ENCODE measurements around the gene ITLN1.

The ITLN1 gene

GRCh38 chr1:160860840-160861505, 24.0 kb downstream of the ITLN1 start:
- no peak overlapping the region for H3K4me3 ChIP-seq
- H3K27ac ChIP-seq, result peak overlapping the region in 2 of 21 experiments; percentile 44 to 57

GRCh38 chr1:160859166-160859565, 25.8 kb downstream of the ITLN1 start:
- Histone ChIP-seq H3K27ac (no peak overlapping the region), H3K4me3 (no peak overlapping the region)

- H3K27ac ChIP-seq, result peak overlapping the region in 1 of 21 experiments; percentile 6
- H3K4me3 ChIP-seq, result no peak overlapping the region
These were observed 26.5 kb downstream of the ITLN1 start for GRCh38 chr1:160858507-160858906.

GRCh38 chr1:160858097-160858496, 26.9 kb downstream of the ITLN1 start:
- Histone ChIP-seq H3K4me3 (no peak overlapping the region), H3K27ac (peak overlapping the region in 1 of 21 experiments; percentile 6)

- Histone ChIP-seq H3K27ac (peak overlapping the region in 2 of 21 experiments; percentile 23 to 72), H3K4me3 (no peak overlapping the region)
These were observed 29.6 kb downstream of the ITLN1 start for GRCh38 chr1:160855181-160855981.

- Histone ChIP-seq H3K27ac (no peak overlapping the region), H3K4me3 (no peak overlapping the region)
These were observed 31.2 kb downstream of the ITLN1 start for GRCh38 chr1:160853754-160854153.

- H3K27ac ChIP-seq, result no peak overlapping the region
- no peak overlapping the region for H3K4me3 ChIP-seq
These were observed 32.0 kb downstream of the ITLN1 start for GRCh38 chr1:160853014-160853413.

- Histone ChIP-seq H3K4me3 (no peak overlapping the region), H3K27ac (no peak overlapping the region)
These were observed 34.0 kb downstream of the ITLN1 start for GRCh38 chr1:160850993-160851392.

GRCh38 chr1:160850541-160850940, 34.4 kb downstream of the ITLN1 start:
- Histone ChIP-seq H3K4me3 (no peak overlapping the region), H3K27ac (no peak overlapping the region)

- Histone ChIP-seq H3K4me3 (no peak overlapping the region), H3K27ac (no peak overlapping the region)
These were observed 38.7 kb downstream of the ITLN1 start for GRCh38 chr1:160846281-160846680.

GRCh38 chr1:160844447-160845232, 40.3 kb downstream of the ITLN1 start:
- H3K4me3 ChIP-seq, result no peak overlapping the region
- H3K27ac ChIP-seq, result no peak overlapping the region

GRCh38 chr1:160841079-160841478, 43.9 kb downstream of the ITLN1 start:
- H3K4me3 ChIP-seq, result no peak overlapping the region
- no peak overlapping the region for H3K27ac ChIP-seq

GRCh38 chr1:160839746-160840145, 45.2 kb downstream of the ITLN1 start:
- Histone ChIP-seq H3K4me3 (no peak overlapping the region), H3K27ac (peak overlapping the region in 1 of 21 experiments; percentile 45)

- no peak overlapping the region for H3K4me3 ChIP-seq
- peak overlapping the region in 6 of 21 experiments; percentile 75 to 90 (median 78) for H3K27ac ChIP-seq
These were observed 46.1 kb downstream of the ITLN1 start for GRCh38 chr1:160838888-160839287.

- Histone ChIP-seq H3K27ac (peak overlapping the region in 13 of 21 experiments; percentile 38 to 90 (median 75)), H3K4me3 (no peak overlapping the region)
These were observed 47.3 kb downstream of the ITLN1 start for GRCh38 chr1:160837558-160838205.

- H3K27ac ChIP-seq, result peak overlapping the region in 11 of 21 experiments; percentile 6 to 86 (median 75)
- no peak overlapping the region for H3K4me3 ChIP-seq
These were observed 47.9 kb downstream of the ITLN1 start for GRCh38 chr1:160836981-160837557.

- no peak overlapping the region for H3K4me3 ChIP-seq
- peak overlapping the region in 9 of 21 experiments; percentile 6 to 86 (median 76) for H3K27ac ChIP-seq
These were observed 48.4 kb downstream of the ITLN1 start for GRCh38 chr1:160836561-160836960.

GRCh38 chr1:160835751-160836150, 49.2 kb downstream of the ITLN1 start:
- no peak overlapping the region for H3K4me3 ChIP-seq
- H3K27ac ChIP-seq, result peak overlapping the region in 2 of 21 experiments; percentile 40 to 86

GRCh38 chr1:160834945-160835565, 49.9 kb downstream of the ITLN1 start:
- H3K4me3 ChIP-seq, result no peak overlapping the region
- no peak overlapping the region for H3K27ac ChIP-seq
